ENCODE measurements around the gene MAP7. TPM values are rescaled to one million over a fixed set of nuclear protein-coding genes. Genes with fewer than 3 reads are reported as not detected.

Gene MAP7
- total RNA-seq, 2 donors from 2014 or later, result 5.1 to 6.9 TPM

- H3K9me3 ChIP-seq, result no peaks in the 10 kb centered on the region
- no peaks in the 10 kb centered on the region for H3K36me3 ChIP-seq
- H3K4me1 ChIP-seq (ENCODE audit: control insufficient read depth in 1 of 2, low read depth in 2 of 2), result no peaks in the 10 kb centered on the region
- DNase-seq (ENCODE audit: low spot score), result no peak
- no peak overlapping the region for H3K27ac ChIP-seq
- H3K27me3 ChIP-seq (replicated peaks; ENCODE audit: insufficient read depth), result no peaks in the 10 kb centered on the region
- no peak for TF ChIP-seq CTCF (IDR thresholded peaks at IDR 0.05)
- no peak for ATAC-seq (ENCODE audit: insufficient number of reproducible peaks, low FRiP score, low read depth)
- no peak overlapping the region for H3K4me3 ChIP-seq
Observed at GRCh38 chr6:136333824-136334464, 216.3 kb downstream of the MAP7 start.

- Histone ChIP-seq H3K36me3 (no peaks in the 10 kb centered on the region), H3K4me1 (ENCODE audit: control insufficient read depth in 1 of 2, low read depth in 2 of 2) (no peaks in the 10 kb centered on the region), H3K27me3 (replicated peaks; ENCODE audit: insufficient read depth) (no peaks in the 10 kb centered on the region), H3K4me3 (no peak overlapping the region), H3K9me3 (no peaks in the 10 kb centered on the region), H3K27ac (no peak overlapping the region)
- ATAC-seq (ENCODE audit: insufficient number of reproducible peaks, low FRiP score, low read depth) (no peak), DNase-seq (ENCODE audit: low spot score) (no peak)
- TF ChIP-seq CTCF (IDR thresholded peaks at IDR 0.05), result no peak
Observed at GRCh38 chr6:136331461-136331860, 218.8 kb downstream of the MAP7 start.

DNA sequence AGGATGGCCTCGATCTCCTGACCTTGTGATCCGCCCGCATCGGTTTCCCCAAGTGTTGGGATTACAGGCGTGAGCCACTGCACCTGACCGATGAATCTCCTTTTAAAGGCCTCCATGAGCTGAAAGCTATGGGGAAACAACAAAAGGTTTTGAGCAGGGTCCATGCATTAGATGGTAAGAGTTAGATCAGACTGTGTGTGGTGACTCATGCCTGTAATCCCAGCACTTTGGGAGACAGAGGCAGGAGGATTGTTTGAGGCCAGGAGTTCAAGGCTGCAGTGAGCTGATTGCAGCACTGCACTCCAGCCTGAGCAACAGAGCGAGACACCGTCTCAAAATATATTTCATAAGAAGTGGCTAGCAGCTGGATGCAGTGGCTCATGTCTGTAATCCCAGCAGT lies 219.6 kb downstream of the MAP7 start:
- no peaks in the 10 kb centered on the region for H3K9me3 ChIP-seq
- H3K36me3 ChIP-seq, result no peaks in the 10 kb centered on the region
- no peak for ATAC-seq (ENCODE audit: insufficient number of reproducible peaks, low FRiP score, low read depth)
- no peak for TF ChIP-seq CTCF (IDR thresholded peaks at IDR 0.05)
- no peak overlapping the region for H3K27ac ChIP-seq
- DNase-seq (ENCODE audit: low spot score), result no peak
- no peak overlapping the region for H3K4me3 ChIP-seq
- H3K4me1 ChIP-seq (ENCODE audit: control insufficient read depth in 1 of 2, low read depth in 2 of 2), result no peaks in the 10 kb centered on the region
- H3K27me3 ChIP-seq (replicated peaks; ENCODE audit: insufficient read depth), result no peaks in the 10 kb centered on the region

DNA sequence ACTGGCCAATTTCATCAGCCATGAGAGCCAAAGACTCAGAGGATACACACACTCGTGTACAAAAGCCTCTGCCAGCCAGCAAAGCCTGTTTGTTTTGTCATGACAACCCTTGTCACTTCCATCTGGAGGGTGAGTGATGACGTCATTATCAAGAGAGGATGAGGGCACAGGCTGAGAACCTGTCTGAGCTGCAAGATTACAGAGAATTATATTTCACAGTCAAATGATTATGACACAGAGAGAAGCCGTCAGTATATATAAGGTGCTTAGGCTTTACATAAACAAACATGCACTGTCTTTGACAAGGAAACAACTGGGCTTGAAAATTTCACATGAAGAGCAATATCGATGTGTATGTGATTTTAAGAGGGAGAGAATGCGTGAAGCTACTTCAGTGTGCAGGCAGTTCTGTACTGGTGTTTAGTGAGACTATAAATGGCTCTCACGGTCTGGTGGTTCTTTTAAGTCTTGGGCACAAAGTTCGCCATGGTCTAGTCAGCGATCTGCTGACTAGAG lies 224.1 kb downstream of the MAP7 start:
- DNase-seq (ENCODE audit: low spot score) (no peak), ATAC-seq (ENCODE audit: insufficient number of reproducible peaks, low FRiP score, low read depth) (no peak)
- no peak overlapping the region for H3K4me3 ChIP-seq
- no peak overlapping the region for H3K27ac ChIP-seq
- no peaks in the 10 kb centered on the region for H3K9me3 ChIP-seq
- TF ChIP-seq CTCF (IDR thresholded peaks at IDR 0.05), result no peak
- H3K36me3 ChIP-seq, result no peaks in the 10 kb centered on the region
- H3K4me1 ChIP-seq (ENCODE audit: control insufficient read depth in 1 of 2, low read depth in 2 of 2), result no peaks in the 10 kb centered on the region
- no peaks in the 10 kb centered on the region for H3K27me3 ChIP-seq (replicated peaks; ENCODE audit: insufficient read depth)

DNA sequence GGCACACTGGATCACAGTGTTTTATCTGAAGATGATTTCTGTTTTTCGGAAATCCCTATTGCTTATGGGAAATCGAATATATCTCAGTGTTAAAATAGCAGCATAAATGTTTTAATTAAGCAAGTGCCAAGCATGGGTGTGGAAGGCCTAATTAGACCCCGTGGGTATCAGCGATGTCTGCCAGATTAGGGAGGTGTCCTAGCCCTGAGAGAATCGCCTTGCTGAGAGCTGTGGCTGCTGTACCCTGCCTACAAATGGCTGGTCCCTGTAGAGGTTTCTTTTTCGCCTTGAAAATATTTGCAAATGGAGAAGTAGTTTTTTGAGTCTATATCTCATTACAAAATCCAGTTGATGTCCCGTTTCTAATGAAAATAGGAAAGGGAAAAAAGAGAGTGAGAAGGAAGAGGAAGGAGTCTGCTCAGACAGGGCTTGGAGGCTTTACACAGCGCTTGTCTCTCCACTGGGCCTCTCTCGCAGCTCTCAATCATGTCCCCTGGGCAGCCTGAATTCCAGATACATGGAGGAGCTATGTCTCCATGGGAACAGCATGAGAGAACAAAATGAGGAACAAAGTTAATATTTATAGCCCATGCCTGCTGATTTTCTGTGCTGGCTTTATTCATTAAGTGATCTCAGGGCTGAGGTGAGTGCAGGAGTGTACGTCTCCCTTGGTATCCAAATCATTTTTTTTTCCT lies 225.4 kb downstream of the MAP7 start:
- Histone ChIP-seq H3K36me3 (no peaks in the 10 kb centered on the region), H3K9me3 (no peaks in the 10 kb centered on the region), H3K4me3 (no peak overlapping the region), H3K27ac (no peak overlapping the region), H3K27me3 (replicated peaks; ENCODE audit: insufficient read depth) (no peaks in the 10 kb centered on the region), H3K4me1 (ENCODE audit: control insufficient read depth in 1 of 2, low read depth in 2 of 2) (no peaks in the 10 kb centered on the region)
- no peak for TF ChIP-seq CTCF (IDR thresholded peaks at IDR 0.05)
- DNase-seq (ENCODE audit: low spot score) (no peak), ATAC-seq (ENCODE audit: insufficient number of reproducible peaks, low FRiP score, low read depth) (no peak)

Data from thoracic aorta (tissue), 2 donors.